Right lobe of liver (tissue), 6 donors: ENCODE results near the gene PXYLP1. TPM values are rescaled to one million over a fixed set of nuclear protein-coding genes. Genes with fewer than 3 reads are reported as not detected.

ENCODE experiments used
- ATAC-seq, 4 donors: fragments of 200-7000 bp; cut with Tn5 transposase; one replicate each; pipeline ENCODE4 v1.9.1; 2020; ENCODE audit warnings: mild to moderate bottlenecking in 4 of 4, moderate library complexity in 4 of 4
- DNase-seq, 3 donors: peaks; one replicate each; pipeline ENCODE4 v3.0.0-alpha.2; 2020
- H3K27ac ChIP-seq, 3 donors: fragments of 200-600 bp; one replicate each; pipeline ENCODE4 v1.8.0; 2022
- H3K27me3 ChIP-seq, 2 donors: fragments of 200-600 bp; one replicate each; pipeline ENCODE4 v1.8.0; 2022
- H3K36me3 ChIP-seq, 4 donors: fragments of 200-600 bp; sonication (generic) in 1 of 4; one replicate each; pipeline versions ENCODE4 v1.5.1 to v1.8.0; 2017 to 2022; ENCODE audit warnings: control low read depth in 1 of 4
- H3K4me1 ChIP-seq, 4 donors: fragments of 200-600 bp; sonication (generic) in 1 of 4; one replicate each; pipeline versions ENCODE4 v1.5.1 to v1.8.0; 2017 to 2022; ENCODE audit warnings: control low read depth in 1 of 4
- H3K4me3 ChIP-seq, 3 donors: fragments of 200-600 bp; one replicate each; pipeline ENCODE4 v1.8.0; 2022
- H3K9me3 ChIP-seq, 4 donors: fragments of 200-600 bp; sonication (generic) in 1 of 4; one replicate each; pipeline versions ENCODE4 v1.5.1 to v1.8.0; 2017 to 2022; ENCODE audit warnings: control low read depth in 1 of 4
- CTCF ChIP-seq, 4 donors: fragments of 200-600 bp in 3 of 4; fragments of 450-650 bp in 1 of 4; IDR thresholded peaks; one replicate each; pipeline versions ENCODE4 v1.5.1 to v1.8.0; 2016 to 2022; ENCODE audit warnings: antibody characterized with exemption in 4 of 4, mild to moderate bottlenecking in 2 of 4
- POLR2A ChIP-seq: fragments of 450-650 bp; IDR thresholded peaks from one replicate; pipeline ENCODE4 v1.6.1; 2017; ENCODE audit warnings: antibody characterized with exemption, mild to moderate bottlenecking
- WGBS: methylation state at CpG from one replicate; pipeline ENCODE4 v1.1.6; 2018; ENCODE audit warnings: low coverage, low lambda C conversion rate; ENCODE audit not compliant: insufficient coverage; ENCODE audit errors: missing lambda C conversion rate; 5-methylcytosine and 5-hydroxymethylcytosine counted together
- intact Hi-C, 2 donors: fragments of 100-400 bp; cut with DNase I; formaldehyde crosslinking; loops; one replicate each; pipeline versions ENCODE4 v1.11.2 to v1.14.1; 2022
- total RNA-seq, 6 experiments: library from RNA; depleted of rRNA in 2 of 6; stranded (reverse); fragments of >200 nt in 2 of 6; fragmentation: NEBNext Ultra II Directional in 3 of 6; extraction: Animal tissue kit (Norgen Biotek cat#: 25700) in 3 of 6; gene quantifications; one replicate each; pipeline versions ENCODE4 v1.1.0 to v1.2.4, GENCODE V29; 2016 to 2023
- donor health status: DM: no; HTN: yes; CAD: no.
- donor health status: DM: no; HTN: no; CAD: no.
- donor health status: DM: no; HTN: no; CAD: no.
- donor health status: DM: no; HTN: yes; CAD: no.
- donor health status: DM: no; HTN: yes; CAD: no.

The PXYLP1 gene
- total RNA-seq, 6 experiments from 2014 or later, result 2.0 to 4.7 (median 3.0) TPM

GRCh38 chr3:141302364-141303141, 70.9 kb downstream of the PXYLP1 start:
- no peaks in the 10 kb centered on the region for H3K27me3 ChIP-seq
- ATAC-seq (peak in 2 of 4 donors; percentile 18 to 32), DNase-seq (no peak)
- WGBS, result 70% methylated on average over 7 of the region's 7 CpGs
- no peak for TF ChIP-seq CTCF (IDR thresholded peaks at IDR 0.05)
- no peak overlapping the region for H3K4me3 ChIP-seq
- no peaks in the 10 kb centered on the region for H3K9me3 ChIP-seq
- intact Hi-C loops, result loop anchor here in 1 of 2 donors (10.0 kb wide), 1 partner anchor 152 kb away; no protein-coding TSS in a partner anchor
- no peak overlapping the region for H3K27ac ChIP-seq
- no peaks in the 10 kb centered on the region for H3K4me1 ChIP-seq
- H3K36me3 ChIP-seq, result no peaks in the 10 kb centered on the region

GRCh38 chr3:141303481-141304223, 72.0 kb downstream of the PXYLP1 start:
- TF ChIP-seq POLR2A (no peak), CTCF (IDR thresholded peaks at IDR 0.05) (peak; percentile 74 to 86 (median 83))
- DNase-seq (no peak), ATAC-seq (peak; percentile 80 to 88 (median 84))
- no peak overlapping the region for H3K27ac ChIP-seq
- H3K4me3 ChIP-seq, result no peak overlapping the region
- H3K27me3 ChIP-seq, result no peaks in the 10 kb centered on the region
- intact Hi-C loops, result loop anchor here in 1 of 2 donors (10.0 kb wide), 1 partner anchor 151 kb away; no protein-coding TSS in a partner anchor
- H3K9me3 ChIP-seq, result no peaks in the 10 kb centered on the region
- 52% methylated on average over 7 of the region's 13 CpGs for WGBS
- peaks cover 0 to 2% (median 0%) of the 10 kb centered on the region in 4 donors for H3K4me1 ChIP-seq
- H3K36me3 ChIP-seq, result no peaks in the 10 kb centered on the region

- intact Hi-C loops, result loop anchor here (5.0 to 10.0 kb wide), 2 partner anchors 149 to 152 kb away; no protein-coding TSS in a partner anchor
- TF ChIP-seq POLR2A (no peak), CTCF (IDR thresholded peaks at IDR 0.05) (no peak)
Measured at GRCh38 chr3:141305436-141305835, 73.8 kb downstream of the PXYLP1 start.

GRCh38 chr3:141306276-141306675, 74.7 kb downstream of the PXYLP1 start:
- no peak for ATAC-seq
- Histone ChIP-seq H3K27me3 (no peaks in the 10 kb centered on the region), H3K27ac (no peak overlapping the region), H3K4me1 (peaks cover 0 to 8% (median 0%) of the 10 kb centered on the region in 4 donors), H3K9me3 (no peaks in the 10 kb centered on the region), H3K4me3 (no peak overlapping the region), H3K36me3 (no peaks in the 10 kb centered on the region)
- TF ChIP-seq POLR2A (no peak), CTCF (IDR thresholded peaks at IDR 0.05) (no peak)
- no peak for DNase-seq
- intact Hi-C loops, result loop anchor here (5.0 to 10.0 kb wide), 2 partner anchors 149 to 151 kb away; no protein-coding TSS in a partner anchor
- WGBS, result 83% methylated on average over 4 of the region's 5 CpGs

More at GRCh38 chr3:141305436-141305835, 73.8 kb downstream of the PXYLP1 start:
- peaks cover 0 to 2% (median 0%) of the 10 kb centered on the region in 4 donors for H3K4me1 ChIP-seq
- H3K27me3 ChIP-seq, result no peaks in the 10 kb centered on the region
- ATAC-seq (no peak), DNase-seq (no peak)
- H3K27ac ChIP-seq, result no peak overlapping the region
- no peaks in the 10 kb centered on the region for H3K36me3 ChIP-seq
- no peak overlapping the region for H3K4me3 ChIP-seq
- no peaks in the 10 kb centered on the region for H3K9me3 ChIP-seq
